HG03520 (cell line): ENCODE results near the gene RAB8A.
A peak's percentile ranks its signal among the peaks of the same experiment; 100 is the strongest.
"Not testable (repeated sequence)": the region's sequence is repeated elsewhere in the genome, so short reads cannot be mapped to it uniquely, and the experiment has no call there.

Source experiments
- ATAC-seq: cut with Tn5 transposase; IDR thresholded peaks from one replicate; pipeline ENCODE4 v1.9.1; 2021; ENCODE audit warnings: mild to moderate bottlenecking, moderate library complexity; ENCODE audit not compliant: unreplicated experiment

Gene RAB8A

DNA sequence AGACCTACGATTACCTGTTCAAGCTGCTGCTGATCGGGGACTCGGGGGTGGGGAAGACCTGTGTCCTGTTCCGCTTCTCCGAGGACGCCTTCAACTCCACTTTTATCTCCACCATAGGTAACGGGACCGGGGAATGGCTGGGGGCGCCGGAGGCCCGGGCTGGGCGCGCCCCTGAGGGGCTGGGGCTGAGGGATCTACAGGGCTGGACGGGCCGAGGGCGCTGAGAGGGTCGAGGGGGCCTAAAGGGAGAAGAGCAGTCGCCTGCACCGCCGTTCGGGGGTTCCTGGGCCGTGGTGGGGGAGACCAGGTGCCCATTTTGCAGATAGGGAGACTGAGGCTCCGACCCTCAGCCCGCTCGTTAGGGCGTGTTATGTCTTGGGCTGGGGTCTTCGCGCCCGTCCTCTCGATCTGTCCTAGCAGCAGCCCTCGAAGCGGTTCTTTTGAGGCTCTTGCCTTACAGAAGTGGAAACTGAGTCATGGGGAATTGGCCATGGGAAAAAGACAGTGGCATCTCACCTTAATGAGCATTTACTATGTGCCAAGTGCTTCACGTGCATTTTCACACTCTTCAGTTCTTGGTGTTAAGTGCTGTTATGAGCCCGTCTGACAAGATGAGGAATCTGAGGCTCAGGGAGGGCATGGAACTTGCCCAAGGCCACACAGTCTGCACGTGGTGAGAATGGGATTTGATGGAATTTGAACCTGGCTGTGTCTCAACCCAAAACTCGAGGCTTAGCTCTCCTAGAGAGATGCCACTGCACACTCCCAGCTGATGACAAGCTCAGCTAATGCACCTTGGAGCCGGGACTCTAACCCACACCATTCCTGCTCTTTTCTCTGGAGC lies 442 bp downstream of the RAB8A start:
- ATAC-seq: no peak

DNA sequence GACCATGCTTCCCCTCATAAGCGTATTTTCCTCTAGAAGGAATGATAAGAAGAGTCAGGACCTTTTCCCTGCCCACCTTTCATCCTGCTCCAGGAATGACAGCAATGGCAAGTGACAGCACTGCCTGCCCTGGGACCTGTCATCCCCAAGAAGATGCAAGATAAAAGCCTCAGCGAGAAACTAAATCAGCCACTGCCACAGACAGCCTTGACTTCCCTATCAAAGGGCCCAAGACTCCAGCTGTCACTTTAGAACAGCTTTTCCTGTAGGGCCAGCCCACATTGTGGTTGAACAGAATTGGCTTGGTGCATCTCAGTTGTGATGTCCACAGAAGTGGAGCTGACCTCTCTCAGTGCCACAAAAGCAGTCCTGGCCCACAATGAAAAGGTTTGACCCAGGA lies 1.1 kb downstream of the RAB8A start:
- no peak for ATAC-seq

DNA sequence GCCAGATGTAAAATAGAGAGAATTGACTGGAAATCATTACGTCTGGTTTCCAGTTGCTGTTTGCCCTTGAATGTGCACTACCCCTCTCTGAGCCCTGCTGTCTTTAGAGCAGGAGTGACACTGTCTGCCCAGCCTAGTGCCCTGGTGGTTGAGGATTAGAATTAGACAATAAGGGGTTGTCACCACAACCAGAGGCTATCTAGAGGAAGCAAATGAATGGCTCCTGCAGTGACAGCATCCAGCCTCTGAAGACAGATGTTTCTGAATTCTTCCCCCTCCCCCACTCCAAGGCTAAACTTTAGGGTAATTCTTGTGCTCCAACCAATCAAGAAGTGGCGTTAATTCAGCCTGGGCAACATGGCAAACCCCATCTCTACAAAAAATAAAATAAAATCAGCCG lies 2.0 kb downstream of the RAB8A start:
- no peak for ATAC-seq

DNA sequence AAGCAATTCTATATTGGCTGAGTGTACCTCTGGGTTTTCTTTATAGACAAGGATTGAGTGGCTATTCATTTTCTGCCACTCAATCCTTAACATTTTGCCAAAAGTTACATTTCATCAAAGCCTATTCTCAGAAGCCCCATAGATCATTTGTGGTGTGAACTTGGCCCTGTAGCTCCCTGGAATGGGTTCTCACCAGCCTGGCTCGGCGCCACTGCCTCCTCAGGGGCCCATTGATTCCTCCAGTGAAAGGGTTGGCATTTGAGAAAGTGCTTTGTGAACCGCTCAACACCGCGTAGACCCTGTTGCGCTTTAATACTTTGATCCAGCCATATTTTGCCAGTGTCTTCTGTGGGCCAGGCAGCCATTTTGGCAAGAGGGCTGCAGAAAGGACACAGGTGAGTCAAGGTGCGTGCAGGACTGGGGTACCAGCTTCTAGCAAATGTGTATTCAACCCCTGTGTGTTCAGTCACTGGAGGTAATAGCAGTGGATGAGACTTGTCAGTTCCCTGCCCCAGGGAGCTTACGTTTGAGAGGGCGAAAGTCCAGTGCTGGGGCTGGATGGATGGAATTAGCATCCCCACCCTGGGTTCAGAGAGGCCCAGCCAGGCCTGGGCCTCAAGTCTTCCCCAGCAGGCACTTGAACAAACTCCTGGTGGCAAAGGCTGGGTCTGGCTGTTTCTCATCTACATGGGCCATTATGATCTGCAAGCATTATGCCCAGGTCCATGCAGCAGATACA lies 3.8 kb downstream of the RAB8A start:
- ATAC-seq: no peak

DNA sequence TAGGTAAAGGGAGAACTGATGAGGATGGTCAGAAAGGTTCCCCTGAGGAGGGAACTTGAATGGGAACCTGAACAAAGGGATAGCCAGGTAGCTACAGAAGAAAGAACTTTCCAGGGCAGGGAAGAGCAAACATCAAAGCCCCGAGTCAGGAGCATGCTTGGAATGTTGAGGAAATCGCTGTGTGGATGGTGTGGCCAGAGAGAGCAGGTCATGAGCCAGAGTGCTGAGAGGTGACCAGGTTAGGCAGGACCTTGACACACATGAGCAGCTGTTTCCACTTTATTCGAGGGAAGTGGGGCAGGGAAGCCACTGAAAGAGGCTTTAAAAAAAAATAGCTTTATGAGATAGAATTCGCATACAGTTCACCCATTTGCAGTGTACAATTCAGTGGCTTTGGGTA lies 4.4 kb downstream of the RAB8A start:
- no peak for ATAC-seq

DNA sequence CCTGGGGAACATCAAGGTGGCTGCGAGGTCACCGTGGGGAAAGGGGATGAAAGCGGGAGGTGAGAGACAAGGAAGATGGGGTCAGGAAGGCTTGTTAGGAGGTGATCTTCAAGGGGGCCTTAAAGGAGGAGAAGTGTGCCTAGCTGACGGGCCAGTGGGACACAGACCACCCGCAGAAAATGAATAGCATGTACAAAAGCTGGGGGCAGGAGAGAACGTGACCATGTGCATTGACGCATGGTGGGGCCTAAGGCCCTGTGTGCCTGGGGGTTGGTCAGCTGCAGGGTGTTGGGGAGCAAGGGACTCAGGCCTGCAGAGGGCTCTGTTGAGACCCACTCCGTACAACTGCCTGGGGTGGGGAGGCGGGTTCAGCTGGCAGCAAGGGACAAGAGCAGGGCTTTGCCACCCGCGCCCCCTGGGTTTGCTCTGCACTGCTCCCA lies 5.9 kb downstream of the RAB8A start:
- ATAC-seq: no peak

DNA sequence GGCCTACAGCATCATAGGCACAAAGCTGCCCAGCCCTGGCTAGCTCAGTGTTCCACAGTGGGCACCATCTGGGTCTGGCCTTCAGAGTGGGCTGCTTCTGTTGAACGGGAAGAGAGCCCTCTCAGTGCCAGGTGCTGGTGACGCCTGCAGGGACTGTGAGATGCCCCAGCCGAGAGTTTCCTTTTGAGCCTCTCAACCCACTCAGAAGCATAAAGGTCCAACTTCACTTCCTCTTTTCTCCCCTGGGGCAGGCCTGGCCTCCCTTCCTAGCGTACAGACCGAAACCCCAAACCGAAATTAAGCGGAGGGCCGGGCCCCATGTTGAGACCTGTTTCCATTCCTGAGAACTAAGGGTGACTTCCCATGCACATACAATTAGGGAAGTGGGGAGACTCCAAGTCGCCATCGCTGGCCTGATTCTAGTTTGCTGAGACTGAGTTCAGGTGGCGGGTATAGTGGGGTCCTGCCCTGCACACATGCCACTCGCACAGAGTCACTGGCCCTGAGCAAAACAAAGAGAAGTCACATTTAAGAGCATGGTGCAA lies 6.9 kb downstream of the RAB8A start:
- ATAC-seq: peak; percentile 67

DNA sequence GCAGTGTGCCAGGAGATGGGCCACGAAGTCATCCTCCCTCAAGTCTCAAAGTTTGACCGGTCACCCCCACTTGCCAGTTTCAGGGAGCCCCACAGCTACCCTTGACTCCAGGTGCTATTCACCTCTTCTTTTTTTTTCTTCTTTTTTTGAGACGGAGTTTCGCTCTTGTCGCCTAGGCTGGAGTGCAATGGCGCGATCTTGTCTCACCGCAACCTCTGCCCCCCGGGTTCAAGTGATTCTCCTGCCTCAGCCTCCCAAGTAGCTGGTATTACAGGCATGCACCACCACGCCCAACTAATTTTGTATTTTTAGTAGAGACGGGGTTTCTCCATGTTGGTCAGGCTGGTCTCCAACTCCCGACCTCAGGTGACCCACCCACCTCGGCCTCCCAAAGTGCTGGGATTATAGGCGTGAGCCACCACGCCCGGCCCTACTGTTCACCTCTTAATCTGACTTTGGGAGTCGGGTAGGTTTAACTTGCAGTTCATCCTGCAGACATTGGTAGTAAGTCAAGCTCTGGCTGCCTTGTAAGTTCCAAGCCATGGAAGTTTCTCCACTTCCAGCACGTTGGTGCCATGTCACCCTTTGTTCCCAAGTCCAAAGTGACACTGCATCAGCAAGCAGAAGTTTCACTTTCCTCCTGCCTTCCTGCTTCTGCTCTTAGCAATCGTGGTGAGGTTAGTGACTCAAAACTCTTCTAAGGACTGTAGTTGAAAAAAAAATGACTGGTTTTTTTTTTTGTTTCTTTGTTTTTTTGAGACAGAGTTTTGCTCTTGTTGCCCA lies 7.6 kb downstream of the RAB8A start:
- not testable (repeated sequence) for ATAC-seq

DNA sequence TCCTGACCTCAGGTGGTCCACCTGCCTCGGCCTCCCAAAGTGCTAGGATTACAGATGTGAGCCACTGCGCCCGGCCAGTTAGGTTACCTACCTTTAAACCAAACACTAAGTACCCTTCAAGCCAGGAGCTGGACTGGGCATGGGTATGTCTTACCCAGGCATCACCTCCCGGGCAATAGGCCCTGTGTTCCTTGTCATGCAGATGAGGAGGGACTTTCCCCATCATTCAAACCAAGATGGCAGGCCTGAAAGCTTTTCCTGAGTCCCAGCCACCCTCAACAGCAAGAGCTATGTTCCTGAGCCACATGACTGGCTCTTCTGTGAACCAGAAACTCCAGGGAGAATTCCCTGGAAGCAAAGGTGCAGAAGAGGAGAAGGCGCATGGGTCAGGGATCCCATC lies 9.5 kb downstream of the RAB8A start:
- ATAC-seq: no peak

DNA sequence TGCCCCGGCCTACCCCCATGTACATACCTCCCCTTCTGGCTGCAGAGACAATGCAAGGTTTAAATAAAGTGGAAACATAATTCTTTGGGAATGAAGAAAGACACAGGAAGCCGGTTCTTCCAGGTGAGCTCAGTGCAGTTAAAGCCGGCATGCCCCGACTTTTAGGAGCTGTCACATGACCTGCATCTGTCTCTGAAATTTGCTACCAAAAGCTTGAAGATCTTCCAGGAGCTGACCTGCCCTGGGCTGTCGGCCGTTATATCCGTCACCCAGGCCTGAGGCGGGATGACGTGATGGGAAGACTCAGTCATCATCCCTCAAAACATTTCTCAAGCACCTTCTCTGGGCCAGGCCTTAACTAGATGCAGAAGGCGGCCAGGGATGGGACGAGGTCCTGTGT lies 10.3 kb downstream of the RAB8A start:
- ATAC-seq: no peak

DNA sequence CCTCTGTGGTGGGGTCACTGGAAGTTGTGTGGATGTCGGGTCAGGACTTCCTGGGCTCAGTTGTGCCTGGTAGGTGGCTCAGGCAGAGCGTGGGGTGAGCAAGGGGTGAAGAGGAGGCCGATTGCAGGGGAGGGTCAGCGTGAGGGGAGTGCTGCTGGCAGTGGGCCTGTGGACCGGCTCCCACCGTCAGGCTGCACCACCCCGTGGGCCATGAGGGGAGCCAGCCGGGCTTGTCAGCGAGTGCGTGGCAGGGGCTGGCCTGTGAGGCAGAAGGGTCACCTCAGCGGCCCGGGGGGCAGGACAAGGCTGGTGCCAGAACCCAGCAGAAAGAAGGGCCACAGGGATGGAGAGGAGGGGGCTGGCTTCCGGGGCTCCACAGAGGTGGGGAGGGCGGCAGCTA lies 13.3 kb downstream of the RAB8A start:
- no peak for ATAC-seq

DNA sequence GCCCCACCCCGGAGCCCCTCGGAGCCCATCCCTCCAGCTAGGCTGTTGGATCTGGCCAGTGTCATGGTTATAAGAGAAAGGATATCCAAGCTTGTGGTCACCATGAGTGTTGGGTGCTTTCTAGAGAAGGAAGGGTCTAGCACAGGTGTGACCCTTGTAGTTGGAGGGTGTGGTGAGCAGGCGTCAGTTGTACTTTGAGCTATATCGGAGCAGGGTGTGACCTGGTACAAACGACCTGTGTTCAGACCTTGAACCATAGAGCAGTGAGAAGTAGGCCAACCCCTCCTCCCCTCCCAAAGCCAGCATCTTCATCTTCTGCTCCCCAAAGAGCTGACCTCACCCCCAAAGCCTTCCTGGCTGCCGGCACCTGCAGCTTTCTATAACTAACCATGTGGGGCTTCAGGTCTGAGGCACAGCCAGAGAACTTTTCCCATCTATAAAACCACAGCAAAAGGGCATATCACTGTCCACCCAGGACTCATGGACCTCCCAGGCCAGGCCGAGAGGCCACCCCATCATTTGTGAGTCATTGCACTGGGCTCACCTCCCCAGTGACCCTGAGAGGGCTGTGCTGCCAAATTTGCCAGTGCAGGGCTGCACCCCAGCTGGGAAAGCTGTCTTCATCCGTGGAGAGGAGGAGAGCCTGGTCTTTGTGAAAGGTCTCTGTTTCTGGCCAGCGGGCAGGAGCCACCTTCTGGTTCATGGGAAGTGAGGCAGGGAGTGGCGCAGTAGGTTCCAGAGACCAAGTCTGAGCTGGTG lies 14.2 kb downstream of the RAB8A start:
- no peak for ATAC-seq

DNA sequence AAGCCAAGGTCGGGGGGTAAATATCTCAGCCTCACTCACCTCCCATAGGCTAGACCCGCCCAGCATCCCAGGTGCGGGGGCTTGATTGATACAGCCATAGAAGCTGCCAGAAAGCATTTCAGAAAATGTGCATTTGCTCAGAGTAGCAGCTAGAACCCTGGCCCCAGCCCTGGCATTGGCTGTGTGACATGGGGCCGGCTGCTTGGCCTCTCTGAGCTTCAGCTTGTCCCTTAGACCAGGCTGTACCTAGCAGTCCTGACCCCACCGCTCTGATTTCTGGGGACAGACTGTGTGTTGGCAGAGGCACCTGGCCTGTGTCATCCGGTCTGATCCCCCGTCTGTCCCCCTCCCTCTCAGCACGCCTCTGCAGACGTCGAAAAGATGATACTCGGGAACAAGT lies 15.4 kb downstream of the RAB8A start:
- ATAC-seq: no peak

DNA sequence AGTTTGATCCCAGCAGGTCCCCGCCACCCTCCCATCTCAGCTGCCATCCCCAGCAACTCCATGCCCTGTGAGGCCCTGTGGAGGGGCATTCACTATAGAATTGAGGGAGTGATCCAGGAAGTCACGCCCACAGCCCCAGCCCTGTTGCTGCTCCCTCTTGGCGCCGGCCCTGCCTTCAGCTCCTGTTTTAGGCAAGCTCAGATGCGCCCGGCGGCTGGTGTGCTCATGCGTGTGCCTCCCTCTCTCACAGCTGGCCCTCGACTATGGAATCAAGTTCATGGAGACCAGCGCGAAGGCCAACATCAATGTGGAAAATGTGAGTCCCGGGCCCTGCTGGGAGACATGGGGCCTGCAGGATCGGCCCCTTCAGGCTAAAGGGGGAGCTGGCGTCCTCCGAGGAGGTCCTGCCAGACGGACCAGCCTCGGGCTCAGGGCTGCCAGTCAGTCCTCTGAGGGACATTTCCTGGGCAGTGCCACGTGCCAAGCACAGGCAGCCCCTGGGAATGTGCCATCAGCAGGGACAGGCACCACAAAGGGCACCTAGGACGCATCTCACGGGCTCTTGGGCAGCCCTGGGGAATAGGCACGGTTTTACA lies 16.2 kb downstream of the RAB8A start:
- no peak for ATAC-seq

DNA sequence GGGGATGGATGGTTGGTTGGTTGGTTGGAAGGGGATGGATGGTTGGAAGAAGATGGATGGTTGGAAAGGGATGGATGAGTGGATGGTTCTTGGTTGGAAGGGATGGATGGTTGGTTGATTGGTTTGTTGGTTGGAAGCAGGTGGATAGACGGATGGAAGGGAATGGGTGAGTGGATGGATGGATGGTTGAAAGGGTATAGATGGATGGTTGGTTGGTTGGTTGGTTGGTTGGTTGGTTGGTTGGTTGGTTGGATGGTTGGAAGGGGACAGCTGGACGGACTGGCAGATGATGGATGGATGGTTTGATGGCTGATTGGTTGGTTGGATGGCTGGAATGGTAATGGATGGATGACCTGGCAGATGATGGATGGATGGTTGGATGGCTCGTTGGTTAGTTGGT lies 20.0 kb downstream of the RAB8A start:
- no peak for ATAC-seq

DNA sequence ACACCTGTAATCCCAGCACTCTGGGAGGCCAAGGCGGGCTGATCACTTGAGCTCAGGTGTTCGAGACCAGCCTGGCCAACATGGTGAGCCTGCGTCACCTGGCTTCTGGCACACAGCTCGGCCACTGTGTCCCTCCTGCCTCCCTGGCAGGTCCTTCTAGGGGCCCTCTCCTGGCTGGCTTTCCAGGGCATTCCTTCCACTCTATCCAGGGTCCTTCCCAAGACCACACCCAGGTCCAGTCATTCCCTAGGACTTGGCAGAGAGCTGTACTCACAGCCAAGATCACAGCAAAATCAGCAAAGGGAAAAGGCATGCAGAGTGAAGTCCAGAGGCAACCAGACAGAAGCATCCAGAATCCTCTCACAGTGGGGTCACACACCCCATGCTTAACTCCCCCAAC lies 22.1 kb downstream of the RAB8A start:
- ATAC-seq: no peak

DNA sequence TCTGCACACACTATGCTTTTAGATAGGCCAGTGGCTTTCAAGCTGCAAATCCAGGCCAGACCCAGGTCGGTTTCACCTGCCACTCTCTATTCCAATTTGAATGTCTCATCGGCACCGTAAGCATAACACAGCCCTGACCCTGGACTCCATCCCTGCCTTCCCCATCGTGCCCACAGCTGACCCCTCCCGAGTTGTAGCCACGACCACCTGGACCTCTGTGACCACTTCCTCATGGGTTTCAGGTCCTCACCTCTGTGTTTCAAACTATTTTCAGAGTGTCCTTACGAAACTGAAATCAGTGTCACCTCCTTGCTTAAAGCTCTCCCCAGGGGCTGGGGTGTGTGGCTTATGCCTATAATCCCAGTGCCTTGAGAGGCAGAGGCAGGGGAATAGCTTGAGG lies 22.8 kb downstream of the RAB8A start:
- no peak for ATAC-seq

DNA sequence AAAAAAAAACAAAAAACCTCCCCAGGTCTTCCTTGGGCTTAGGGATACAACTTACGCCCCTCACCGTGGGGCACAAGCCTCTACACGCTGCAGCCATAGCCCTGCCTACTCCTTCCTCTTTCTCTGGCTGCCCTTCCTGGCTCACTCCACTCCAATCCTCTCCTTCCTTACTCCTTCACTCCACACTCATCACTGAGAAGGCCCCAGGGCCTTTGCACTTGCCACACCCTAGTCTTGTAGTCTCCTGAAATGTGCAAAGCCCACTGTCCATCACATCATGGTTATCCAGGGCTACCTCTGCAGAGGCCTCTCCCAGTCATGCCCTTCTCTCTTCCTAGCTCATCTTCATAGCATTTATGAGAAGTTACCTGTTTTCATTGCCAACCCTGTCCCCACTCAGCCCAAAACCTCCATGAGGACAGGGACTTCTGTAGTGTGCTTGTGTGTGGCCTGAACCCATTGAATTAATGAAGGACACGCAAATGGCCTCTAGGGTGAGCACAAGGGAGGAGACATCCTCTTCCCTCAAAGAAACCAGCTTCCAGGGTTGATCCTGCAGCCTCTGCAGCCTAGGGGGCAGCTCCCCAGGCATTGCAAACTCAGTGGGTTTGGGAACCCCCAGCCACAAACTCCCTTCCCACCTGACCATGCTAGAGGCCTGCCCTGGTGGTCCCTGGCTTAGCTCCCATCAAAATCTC lies 23.9 kb downstream of the RAB8A start:
- ATAC-seq: no peak

DNA sequence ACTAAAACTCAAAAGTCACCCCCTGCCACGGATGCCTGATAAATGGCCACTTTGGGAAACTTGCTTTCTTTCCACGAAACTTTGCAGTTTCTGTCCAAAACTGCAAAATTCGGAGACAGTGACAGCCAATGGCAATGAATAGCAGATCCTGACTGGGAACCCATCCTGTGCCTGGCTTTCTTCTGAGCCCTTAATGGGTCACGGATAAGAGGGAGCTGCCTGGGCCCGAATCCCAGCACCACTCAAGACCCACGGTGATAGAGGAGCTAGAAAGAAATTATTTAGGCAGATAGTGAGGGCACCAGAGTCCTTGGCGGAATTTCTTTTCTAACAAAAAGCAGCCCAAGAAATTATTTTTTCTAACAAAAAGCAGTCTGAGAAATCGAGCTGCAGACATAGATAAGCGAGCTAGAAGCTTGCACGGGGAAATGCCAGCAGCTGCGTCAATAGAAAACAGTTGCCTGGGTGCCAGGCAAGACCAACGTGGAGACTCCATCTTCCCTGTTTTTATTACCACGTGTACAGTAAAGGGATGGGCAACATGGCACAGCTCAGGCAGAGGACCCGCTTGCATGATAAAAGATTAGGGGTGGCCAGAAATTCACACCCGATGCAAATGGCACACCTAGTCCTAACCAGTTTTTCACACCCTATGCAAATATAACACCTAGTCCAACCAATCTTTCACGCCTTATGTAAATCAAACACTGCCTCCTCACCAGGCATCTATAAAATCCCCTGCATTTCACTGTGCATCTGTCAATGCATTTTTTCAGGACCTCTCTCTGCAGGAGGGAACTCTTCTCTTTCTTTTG lies 24.7 kb downstream of the RAB8A start:
- ATAC-seq: no peak
